K562 (cell line): ENCODE data around the gene TSGA10.

Experiments
- E4F1 ChIP-seq: fragments of 250-450 bp; sonication (Bioruptor Pico); IDR thresholded peaks from 2 replicates; pipeline ENCODE4 v1.5.0; 2021; ENCODE audit warnings: mild to moderate bottlenecking, borderline replicate concordance
- RUNX1 ChIP-seq: sonication (generic); IDR thresholded peaks from 2 replicates; pipeline ENCODE4 v1.6.1; 2016; ENCODE audit warnings: antibody characterized with exemption, low read depth
- THAP7 ChIP-seq: fragments of 250-450 bp; sonication (Bioruptor Pico); IDR thresholded peaks from 2 replicates; pipeline ENCODE4 v1.5.0; 2021

DNA sequence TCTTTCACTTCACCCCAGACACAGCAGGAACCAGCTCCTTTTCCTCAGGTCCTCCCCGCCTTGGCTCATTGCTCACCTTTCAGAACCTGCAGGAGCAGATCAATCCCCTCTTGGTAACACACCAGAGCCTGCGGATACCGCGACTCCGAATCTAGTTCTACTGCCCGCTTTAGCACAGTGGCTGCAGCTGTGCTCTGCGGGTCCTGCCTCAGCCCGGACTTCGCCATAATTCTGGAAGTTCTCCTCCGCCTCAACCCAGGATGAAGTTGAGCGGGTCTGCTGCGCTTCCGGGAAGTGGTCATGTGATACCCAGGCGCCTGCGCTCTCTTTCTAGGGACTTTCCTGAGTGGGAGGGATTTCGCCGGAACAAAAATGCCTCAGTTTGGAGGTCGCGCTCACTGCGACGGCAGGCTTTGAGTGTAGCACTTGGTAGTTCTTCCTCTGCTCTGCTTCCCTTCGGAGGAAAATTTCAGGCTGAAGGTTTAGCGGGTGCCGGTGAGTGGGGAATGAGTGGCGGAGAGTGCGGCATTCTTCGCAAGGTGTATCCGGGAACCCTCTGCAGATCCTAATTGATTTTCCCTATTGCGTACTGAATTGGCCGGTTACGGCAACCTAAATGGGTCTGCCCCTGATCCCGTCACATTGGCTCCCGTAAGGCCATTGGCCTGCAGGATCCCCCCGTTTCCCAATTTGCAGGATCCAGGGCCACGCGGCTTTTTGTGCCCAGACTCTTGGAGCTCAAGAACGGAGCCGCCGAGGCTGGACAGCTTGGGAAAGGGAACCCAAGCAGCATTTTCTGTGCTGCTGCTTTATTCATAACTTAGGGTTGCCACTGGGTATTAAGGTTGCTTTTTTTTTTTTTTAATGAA is 26.2 kb upstream of the TSGA10 start, which contains the start of the genes MITD1 and MRPL30:
- no peak for TF ChIP-seq THAP7 (CRISPR knock-in tag)
- no peak for TF ChIP-seq E4F1 (CRISPR knock-in tag)
- no peak for TF ChIP-seq RUNX1
